Frontal cortex (tissue), 4 donors: Measurements from ENCODE around the gene SPRR3. TPM values are rescaled to one million over a fixed set of nuclear protein-coding genes. Genes with fewer than 3 reads are reported as not detected.
A peak's percentile ranks its signal among the peaks of the same experiment; 100 is the strongest.
"Not testable (repeated sequence)": the region's sequence is repeated elsewhere in the genome, so short reads cannot be mapped to it uniquely, and the experiment has no call there.

Experiments
- DNase-seq, 2 donors: peaks; one replicate each; pipeline ENCODE4 v3.0.0; 2012; ENCODE audit warnings: low spot score in 2 of 2
- FAIRE-seq: peaks from 2 replicates; lab custom pipeline; 2012; peaks lifted over from hg19 to GRCh38; lab: Jason Lieb, UNC
- total RNA-seq: library from RNA; depleted of rRNA; stranded (reverse); fragments of >200 nt; gene quantifications from one replicate; pipeline ENCODE4 v1.2.3, GENCODE V29; 2014
- donor health status: control.
- donor health status: control.
- donor health status: control.

SPRR3 gene
- total RNA-seq, 1 donor from 2014 or later, result not detected

DNA sequence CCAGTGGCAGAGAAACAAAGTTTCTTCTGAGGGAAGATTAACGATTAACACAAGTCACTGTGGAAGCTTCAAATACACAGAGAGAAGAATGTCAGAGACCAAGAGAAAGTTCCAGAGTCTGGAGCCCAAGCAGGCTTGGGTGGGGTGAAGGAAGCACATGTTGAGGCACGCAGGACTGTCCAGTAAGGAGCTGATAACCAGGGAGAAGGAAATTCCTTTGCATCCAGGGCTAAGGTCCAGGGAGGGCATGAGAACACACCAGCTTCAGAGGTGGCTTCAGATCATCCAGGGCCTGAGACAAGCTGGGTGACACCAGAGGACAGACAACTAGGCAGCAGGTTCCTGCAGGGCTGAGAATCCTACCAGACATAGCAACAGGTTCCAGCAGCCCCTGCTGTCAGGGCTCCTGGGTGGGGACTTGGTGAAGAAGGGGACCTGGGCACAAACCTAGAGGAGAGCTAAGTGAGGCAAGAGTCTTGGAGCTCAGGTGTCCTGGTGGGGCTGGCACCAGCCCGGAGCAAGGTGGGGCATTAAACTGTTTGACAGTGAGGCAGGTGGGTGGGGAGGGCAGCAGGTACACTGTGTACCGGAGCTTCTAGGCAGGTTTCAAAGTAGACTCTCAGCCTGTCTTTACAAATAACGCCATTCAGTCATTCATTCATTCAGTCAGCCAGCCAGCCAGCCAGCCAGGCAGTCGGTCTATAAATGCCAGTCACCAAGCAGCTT lies 20.2 kb upstream of the SPRR3 start:
- FAIRE-seq, result no peak

DNA sequence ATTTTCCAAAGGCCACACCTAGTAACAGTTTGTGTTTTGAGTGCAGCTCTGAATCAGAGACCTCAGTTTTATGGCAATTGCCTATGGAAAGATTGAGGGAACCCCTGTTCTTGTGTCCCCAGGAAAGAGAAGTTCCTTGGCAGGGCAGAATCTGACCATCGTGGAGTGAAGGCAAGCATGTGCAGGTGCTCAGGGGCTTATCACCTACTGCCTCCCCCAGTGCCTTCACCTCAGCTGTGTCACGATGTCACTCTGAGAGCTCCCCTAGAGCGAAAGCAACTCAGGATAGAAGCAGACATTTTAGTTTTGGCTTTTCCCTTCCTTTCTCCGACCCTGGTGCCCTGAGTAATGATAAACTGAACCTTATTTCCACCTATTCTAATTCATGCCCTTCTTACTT lies 19.5 kb upstream of the SPRR3 start:
- DNase-seq, result no peak
- no peak for FAIRE-seq

More for the DNA sequence above, 20.2 kb upstream of the SPRR3 start:
- DNase-seq, result no peak

DNA sequence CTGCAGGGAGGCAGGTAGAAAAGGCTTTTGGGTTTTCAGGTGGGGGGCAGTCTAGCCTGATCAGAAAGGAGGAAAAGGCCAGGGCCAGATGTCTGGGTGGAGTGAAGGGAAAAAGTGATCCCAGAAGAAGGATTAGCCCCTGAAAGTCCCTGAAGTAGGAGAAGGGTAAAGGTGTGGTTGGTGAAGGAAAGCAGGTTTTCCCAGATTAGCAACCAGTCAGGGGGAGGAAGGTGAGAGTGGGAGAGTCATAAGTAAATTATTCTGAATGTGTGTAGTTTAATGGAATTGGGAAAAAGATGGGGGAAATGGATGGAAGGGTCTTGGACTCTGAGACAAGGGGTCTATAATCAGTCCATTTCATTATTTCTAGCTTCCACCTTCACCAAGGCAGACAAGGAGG lies 18.3 kb upstream of the SPRR3 start:
- FAIRE-seq, result no peak
- no peak for DNase-seq

DNA sequence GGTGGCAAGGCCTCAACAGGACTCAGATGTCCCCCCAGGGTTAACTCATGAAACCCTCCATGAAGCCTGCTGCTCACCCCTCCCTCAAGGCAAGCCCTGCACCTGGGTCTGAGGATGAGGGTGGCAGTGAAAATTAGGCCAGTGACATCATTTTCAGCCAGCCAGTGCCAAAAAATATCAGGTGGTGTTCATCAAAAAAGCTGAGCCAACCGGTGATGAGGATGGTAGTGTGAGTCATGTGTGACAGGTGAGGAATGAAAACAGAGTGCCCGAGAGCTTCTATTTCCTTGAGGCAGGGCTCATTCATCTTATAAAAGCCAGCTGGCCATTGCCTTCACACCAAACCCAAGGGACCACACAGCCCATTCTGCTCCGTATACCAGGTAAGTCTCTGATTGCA lies 17.8 kb upstream of the SPRR3 start, which contains the start of gene SPRR1A:
Gene SPRR1A, plus strand, starts transcription at position 339 of the 400 bp plus-strand sequence. CDS start 1,150 bp downstream, outside the sequence.
- DNase-seq (no peak), FAIRE-seq (no peak)

DNA sequence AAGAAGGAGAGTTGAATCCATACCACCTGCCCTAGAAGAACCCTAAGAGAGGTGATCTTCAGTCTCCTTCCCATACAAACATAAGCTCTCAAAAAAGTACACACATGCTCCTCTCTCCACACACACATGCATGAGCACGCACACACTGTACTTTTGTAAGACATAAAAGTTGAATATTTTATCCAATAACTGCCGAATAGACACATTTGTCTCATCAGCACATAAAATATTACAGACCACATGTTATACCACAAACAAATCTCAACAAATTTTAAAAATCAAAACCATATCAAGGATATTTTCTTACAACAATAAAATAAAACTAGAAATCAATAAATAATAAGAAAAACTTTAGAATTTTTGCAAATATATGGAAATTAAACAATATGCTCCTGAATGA lies 15.0 kb upstream of the SPRR3 start:
- DNase-seq, result no peak

DNA sequence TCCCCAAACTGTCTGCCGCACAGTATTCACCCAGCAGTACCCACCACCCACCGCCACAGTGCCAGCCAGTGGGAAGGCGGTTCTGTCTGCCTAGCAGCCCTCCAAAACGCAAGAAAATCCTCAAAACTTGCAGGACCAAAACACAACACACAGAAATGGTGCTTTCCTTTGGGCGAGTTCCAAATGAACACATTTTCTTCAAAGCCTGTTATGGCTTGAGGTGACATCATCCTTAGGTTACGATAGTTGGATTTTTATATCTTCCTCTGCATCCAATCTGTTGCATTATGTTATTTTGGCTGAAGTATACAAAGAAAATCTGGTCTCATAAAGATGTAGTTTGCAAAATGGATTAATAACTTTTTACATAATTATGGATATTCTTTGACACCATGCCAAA lies 8.4 kb upstream of the SPRR3 start:
- FAIRE-seq, result no peak
- DNase-seq, result no peak

More for the DNA sequence above, 15.0 kb upstream of the SPRR3 start:
- FAIRE-seq, result peak; percentile 93

DNA sequence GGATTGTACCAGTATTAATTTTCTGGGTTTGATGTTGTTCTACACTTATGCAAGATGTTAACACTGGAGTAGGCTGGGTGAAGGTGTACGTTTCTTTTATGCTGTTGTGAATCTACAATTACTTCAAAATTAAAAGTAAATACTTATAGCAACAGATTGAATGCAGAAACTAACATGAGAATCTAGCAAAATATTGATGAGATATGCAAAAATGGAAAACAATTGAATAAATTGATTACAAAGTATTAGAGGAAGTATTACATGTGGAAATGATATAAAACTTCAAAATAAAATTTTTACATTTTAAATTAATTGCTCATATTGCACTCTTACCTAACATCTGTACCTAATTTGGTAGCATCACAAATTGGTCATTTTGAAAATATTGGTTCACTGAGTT lies 5.7 kb upstream of the SPRR3 start:
- FAIRE-seq (no peak), DNase-seq (no peak)

DNA sequence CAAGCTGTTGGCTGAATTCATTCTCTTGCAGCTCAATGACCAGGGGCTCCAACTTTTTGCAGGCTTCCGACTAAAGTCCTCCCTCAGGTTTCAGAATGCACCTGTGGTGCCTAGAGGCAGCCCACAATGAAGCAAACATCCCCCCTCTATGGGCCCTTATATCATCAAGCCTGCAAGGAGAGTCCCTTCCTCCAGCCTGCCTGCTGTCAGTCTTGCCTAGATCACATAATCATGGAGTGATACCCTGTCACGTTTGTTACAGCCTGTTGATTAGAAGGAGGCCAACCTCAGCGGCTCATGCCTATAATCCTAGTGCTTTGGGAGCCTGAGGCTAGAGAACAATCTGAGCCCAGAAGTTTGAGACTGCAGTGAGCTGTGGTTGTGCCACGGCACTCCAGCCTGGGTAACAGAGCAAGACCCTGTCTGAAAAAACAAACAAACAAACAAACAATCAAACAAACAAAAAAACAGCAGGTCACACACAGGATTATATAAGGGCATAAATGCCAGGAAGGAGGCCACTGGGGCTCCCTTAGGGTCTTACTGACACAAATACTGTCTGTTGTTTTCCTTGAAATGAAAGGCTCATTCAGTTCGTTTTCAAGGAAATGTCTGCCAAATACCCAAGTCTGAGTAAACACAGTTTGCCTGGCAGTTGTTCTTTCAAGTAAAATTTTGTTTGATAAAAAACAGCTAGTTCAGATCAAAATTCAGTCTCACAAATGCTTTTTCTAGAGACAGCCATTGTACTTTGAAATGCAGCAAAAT lies 4.7 kb upstream of the SPRR3 start:
- DNase-seq, result peak in 1 of 2 donors; percentile 12
- FAIRE-seq, result no peak

DNA sequence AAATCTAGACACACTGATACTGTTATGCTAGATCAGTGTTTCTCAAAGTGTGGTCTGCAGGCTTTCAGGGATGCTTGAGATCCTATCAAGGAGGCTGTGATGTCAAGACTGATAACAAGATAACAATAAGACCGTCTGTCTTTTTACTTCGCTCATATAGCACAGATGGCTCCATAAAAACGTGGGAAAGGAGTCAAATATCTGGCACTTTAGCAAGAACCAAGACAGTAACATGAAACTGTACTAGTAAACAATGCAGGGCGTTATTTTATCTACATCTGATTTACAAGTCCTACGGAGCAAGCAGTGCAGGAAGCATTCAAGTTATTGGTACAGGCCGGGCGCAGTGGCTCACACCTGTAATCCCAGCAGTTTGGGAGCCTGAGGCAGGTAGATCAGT lies 3.6 kb upstream of the SPRR3 start:
- FAIRE-seq (no peak), DNase-seq (no peak)

DNA sequence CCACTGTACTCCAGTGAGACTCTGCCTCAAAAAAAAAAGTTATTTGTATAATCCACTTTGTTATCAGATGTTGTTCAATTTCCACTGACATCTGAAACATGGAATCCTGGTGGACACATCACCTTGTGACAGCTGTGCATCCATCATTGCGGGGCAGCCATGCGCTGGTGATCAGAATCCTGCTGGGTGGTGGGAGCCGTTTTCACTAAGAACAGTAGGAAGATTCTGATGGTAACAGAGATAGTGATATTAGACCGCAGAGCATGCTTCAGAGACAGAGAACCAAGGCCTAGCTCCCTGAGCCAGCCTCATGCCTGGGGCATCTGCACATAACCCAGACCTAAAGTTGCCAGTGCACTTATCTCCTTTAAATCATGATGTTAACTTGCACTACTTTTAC lies 3.1 kb upstream of the SPRR3 start:
- FAIRE-seq (no peak), DNase-seq (no peak)

DNA sequence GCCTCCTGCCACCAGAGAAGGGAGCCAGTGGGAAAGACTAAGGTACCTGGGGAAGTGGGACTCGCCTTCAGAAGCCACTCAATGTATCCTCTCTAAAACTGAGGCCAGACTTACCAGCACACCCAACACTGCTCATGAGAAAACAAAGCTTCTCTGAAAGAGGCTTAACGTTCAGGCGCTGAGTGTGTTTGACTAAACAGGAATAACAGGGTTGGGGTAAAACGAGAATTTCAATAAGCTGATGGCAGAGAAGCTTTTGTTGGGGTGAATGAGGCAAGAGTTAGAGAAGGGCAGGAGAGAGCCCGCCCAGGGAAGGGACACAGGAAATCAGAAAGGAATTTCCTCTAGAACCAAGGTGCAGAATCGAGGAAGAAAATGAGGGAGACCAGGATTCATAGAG lies 1.7 kb upstream of the SPRR3 start:
- FAIRE-seq (no peak), DNase-seq (no peak)

DNA sequence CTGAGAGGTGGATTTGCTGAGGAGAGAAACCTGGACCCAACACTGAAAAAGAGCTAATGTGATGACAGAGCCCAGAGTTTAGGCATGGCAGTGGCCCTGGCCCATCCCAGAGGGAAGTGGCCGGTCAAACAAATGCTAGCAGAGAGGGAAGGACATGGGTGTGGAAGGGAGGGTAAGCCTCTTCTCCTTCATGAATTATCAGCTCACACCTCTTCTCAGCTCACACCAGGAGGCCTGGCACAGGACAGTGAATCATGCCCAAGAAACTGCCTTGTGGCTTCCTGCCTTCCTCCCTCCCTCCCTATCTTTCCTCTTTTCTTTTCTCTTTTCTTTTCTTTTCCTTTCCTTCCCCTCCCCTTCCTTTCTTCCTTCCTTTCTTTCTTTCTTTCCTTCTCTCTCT lies 1.3 kb upstream of the SPRR3 start:
- FAIRE-seq (no peak), DNase-seq (no peak)

DNA sequence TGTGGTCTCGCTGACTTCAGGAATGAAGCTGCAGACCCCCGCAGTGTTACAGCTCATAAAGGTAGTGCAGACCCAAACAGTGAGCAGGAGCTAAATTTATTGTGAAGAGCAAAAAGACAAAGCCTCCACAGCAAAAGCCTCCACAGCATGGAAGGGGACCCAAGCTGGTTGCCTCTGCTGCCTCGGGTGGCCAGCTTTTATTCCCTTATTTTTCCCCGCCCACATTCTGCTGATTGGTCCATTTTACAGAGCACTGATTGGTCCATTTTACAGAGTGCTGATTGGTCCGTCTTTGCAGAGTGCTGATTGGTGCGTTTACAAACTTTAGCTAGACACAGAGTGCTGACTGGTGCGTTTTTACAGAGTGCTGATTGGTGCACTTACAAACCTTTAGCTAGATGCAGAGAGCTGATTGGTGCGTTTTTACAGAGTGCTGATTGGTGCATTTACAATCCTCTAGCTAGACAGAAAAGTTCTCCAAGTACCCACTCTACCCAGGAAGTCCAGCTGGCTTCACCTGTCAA lies 9.7 kb downstream of the SPRR3 start:
- not testable (repeated sequence) for DNase-seq, FAIRE-seq

DNA sequence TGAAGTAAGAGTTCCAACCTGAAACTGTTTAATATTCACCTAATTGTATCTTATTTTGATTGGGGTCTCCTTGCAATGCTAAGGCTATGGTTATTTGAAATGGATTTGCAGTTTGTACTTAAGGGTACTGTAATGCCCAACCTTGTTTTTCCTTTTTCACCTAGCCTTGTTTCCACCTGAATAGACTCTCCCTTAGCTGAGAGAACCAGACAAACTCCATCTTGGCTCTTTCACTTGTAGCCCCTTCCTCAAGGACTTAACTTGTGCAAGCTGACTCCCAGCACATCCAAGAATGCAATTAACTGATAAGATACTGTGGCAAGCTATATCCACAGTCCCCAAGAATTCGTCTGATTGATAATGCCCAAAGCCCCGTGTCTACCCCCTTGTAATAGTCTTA lies 20.3 kb downstream of the SPRR3 start:
- not testable (repeated sequence) for DNase-seq, FAIRE-seq

DNA sequence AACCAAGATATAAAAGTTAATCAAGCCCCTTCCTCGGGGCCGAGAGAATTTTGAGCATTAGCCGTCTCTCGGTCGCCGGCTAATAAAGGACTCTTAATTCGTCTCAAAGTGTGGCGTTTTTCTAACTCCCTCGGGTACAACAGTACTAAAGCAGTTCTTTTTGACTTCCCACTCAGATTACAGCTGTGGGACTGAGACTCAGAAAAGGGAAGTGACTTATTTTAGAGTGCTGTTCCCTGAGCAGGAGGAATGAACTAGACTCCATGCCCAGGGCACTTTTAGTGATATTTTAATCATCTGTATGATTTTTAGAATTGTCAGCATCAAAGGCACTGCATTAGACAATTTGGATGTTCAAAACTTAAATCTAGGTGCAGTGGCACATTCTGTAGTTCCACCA lies 20.8 kb downstream of the SPRR3 start:
- FAIRE-seq, DNase-seq: not testable (repeated sequence)

DNA sequence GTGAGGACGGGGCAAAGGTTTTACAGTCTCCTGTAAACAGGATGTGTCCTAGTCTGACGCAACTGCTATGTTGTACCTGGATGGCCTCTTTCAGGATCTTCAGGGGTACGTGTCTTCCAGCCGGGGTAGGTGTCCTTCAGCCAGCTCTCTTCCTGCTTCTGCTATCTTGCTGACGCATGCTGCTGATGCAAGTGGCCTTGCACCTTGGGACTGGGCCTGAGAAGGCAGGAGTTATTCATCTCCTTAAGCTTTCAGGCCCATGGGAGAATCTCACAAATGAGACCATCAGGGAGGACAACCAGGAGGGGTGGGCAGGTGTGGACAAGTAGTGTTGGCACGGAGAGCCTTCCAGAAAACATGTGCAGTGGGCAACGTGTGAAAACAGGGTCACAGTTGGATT lies 21.6 kb downstream of the SPRR3 start:
- FAIRE-seq (no peak), DNase-seq (no peak)

DNA sequence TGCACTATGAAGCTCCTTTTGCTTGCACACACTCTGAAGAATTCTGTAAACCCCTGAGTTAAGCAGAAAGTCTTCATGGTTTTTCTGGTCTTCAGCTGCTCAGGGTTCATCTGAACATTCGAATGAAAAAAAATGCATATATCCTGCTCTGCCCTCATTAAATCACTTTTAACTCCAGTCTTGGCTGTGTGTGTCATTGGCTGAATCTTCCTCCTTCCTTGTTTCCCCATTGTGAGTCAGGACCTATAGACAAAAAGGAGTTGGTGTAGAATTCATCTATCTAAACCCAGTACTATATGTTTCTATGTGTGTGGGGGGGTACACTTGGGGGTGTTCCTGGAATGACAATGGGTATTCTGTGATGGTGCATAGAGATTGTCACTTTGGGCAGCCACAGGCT lies 22.9 kb downstream of the SPRR3 start:
- FAIRE-seq (no peak), DNase-seq (no peak)

DNA sequence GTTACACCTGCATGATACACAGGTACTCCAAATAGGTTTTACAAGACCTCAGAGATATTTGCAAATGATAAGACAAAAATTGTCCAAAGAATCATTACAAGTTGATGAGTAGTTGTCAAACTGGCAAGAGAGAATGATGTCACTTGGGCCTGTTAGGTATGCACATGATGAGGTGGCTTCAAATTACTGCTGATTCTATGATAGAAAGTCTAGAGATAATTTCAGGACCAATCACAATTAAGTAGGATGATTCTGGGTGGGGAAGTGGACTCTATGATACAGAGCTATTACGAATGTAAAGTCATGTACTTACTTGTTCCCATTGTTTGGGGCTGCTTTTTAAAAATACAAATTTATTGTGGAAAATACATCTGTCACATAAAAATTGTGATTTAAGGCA lies 24.2 kb downstream of the SPRR3 start:
- DNase-seq (no peak), FAIRE-seq (no peak)

DNA sequence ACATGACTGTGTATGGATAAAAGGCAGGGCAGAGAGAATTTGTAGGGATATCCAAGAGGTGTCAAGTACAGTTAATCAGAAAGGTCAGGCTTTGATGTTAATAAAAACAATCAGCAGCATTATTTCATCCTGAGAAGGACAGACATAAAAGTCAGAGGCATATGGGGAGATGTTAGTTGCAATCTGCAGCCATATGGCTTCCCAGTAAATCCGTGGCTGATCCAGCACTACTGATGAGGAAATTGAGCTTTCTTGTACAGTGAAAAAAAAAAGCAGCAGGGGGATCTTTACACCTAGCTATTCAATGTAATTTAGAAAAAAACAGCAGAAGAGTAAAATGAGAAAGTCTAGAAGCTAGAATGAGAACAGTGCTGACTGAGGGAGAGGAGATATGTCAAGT lies 27.2 kb downstream of the SPRR3 start:
- no peak for FAIRE-seq

DNA sequence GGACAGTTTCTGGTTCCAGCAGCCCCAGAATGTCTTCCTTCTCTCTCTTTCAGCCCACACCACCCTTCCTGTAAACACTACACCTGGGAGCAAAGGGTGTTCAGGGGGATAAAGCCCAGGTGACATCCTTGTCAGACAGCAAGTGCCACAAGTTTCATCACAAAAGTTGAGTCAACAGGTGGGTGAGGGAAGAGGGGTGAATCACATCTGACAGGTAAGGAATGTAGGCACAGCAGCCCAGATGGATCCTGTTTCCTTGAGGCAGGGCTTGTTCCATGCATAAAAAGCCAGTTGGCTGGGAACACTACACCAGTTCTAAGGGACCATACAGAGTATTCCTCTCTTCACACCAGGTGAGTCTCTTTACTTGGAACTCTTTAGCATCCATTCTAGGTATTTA lies 29.3 kb downstream of the SPRR3 start, which contains the start of gene SPRR1B:
Gene SPRR1B, plus strand, starts transcription at position 309 of the 400 bp plus-strand sequence. CDS start 1,143 bp downstream, outside the sequence.
- FAIRE-seq, result no peak
- no peak for DNase-seq

More for the DNA sequence above, 27.2 kb downstream of the SPRR3 start:
- no peak for DNase-seq

DNA sequence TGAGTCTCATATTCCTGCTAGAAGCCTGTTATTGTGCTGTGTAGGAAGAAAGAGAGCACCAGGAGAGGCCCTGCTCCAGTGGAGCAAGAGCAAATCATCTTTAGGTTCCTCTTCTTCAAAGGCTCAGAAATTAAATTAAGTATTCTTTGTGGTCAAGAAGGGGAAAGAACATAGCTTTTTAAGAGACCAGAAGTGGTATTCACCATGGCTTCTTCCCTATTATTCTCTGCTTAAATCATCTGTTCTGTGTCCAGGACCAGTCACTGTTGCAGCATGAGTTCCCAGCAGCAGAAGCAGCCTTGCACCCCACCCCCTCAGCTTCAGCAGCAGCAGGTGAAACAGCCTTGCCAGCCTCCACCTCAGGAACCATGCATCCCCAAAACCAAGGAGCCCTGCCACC lies 30.5 kb downstream of the SPRR3 start:
- no peak for FAIRE-seq
- DNase-seq, result no peak
